HAP-1 (cell line): ENCODE measurements around the gene TMEM50B.
"Not testable (repeated sequence)": the region's sequence is repeated elsewhere in the genome, so short reads cannot be mapped to it uniquely, and the experiment has no call there.

Experiments
- DNase-seq, 2 experiments: peaks; one replicate each; pipeline ENCODE4 v3.0.0-alpha.2; 2016 to 2020; ENCODE audit warnings: low spot score in 2 of 2
- H3K27me3 ChIP-seq: fragments of 250-450 bp; sonication (Bioruptor Pico); 2 replicates; pipeline ENCODE4 v1.5.1; 2020; ENCODE audit warnings: low read depth, mild to moderate bottlenecking, moderate library complexity
- H3K36me3 ChIP-seq: fragments of 250-450 bp; sonication (Bioruptor Pico); replicated peaks from 2 replicates; pipeline ENCODE4 v1.5.1; 2020; ENCODE audit warnings: mild to moderate bottlenecking
- H3K4me1 ChIP-seq: fragments of 250-450 bp; sonication (Bioruptor Pico); 2 replicates; pipeline ENCODE4 v1.5.1; 2020; ENCODE audit warnings: mild to moderate bottlenecking
- H3K4me3 ChIP-seq: fragments of 250-450 bp; sonication (Bioruptor Pico); 2 replicates; pipeline ENCODE4 v1.5.1; 2020; ENCODE audit warnings: mild to moderate bottlenecking, moderate library complexity
- H3K9me3 ChIP-seq: fragments of 250-450 bp; sonication (Bioruptor Pico); 2 replicates; pipeline ENCODE4 v1.5.1; 2020; ENCODE audit warnings: mild to moderate bottlenecking, moderate library complexity
- in situ Hi-C: fragments of 300-500 bp; cut with MboI; formaldehyde crosslinking; loops from 3 replicates; pipeline ENCODE4 v1.14.3; 2020; ENCODE audit warnings: low sequenced_read_pairs, inconsistent platforms, mixed read lengths

TMEM50B gene

DNA sequence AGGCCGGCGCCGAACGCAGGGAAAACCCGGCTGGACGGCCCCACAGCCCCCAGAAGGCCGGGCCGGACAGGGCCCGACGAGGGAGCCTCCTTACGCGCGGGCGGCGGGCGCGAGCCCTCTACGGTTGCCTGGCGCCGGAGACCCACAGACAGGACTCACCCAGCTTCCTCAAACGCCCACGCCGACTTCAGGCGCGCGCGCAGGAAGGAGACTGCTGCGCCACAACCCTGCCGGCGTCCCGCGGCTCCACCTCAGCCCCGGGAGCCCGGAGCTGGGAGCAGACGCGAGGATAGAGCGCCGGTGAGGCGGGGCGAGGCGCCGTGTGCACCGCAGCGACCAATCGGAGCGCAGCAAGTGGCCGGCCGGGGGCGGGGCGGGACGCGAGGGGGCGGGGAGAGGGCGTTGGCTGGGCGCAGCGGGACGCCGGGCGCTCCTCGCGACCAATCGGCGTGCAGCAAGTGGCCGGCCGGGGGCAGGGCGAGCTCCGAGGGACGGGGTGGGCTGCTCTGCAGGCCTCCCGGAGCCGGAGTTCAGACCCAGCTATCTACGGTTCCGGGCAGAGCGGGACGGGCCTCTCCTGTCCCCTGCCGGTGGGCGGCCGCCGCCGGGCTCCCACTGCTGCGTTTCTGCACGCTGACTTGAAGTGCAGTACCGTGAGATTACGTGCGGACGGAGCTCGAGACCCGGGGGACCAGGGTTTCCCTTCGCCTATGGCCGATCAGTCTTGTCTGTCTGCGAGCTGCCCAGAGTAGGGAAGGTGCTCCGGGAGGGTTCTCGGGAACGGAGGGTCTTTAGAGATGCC is at the start of gene TMEM50B:
Gene TMEM50B (minus strand): TSS at position 296 of the 802 bp plus-strand sequence. CDS start 11,089 bp downstream, outside the sequence.
- in situ Hi-C loops: loop anchor here (25.0 kb wide), 1 partner anchor 107 kb away; the partner anchor contains the start of gene DONSON
- Histone ChIP-seq H3K27me3 (no peaks in the 10 kb centered on the region), H3K4me1 (no peaks in the 10 kb centered on the region), H3K4me3 (peak within 1 kb of the TSS; percentile 86), H3K9me3 (no peaks in the 10 kb centered on the region; the same call in 1 of the 2 replicates), H3K36me3 (0 out of 2 replicates have a peak, but pooled peaks cover 3% of the 10 kb centered on the region)
- peak; percentile 88 to 97 for DNase-seq

DNA sequence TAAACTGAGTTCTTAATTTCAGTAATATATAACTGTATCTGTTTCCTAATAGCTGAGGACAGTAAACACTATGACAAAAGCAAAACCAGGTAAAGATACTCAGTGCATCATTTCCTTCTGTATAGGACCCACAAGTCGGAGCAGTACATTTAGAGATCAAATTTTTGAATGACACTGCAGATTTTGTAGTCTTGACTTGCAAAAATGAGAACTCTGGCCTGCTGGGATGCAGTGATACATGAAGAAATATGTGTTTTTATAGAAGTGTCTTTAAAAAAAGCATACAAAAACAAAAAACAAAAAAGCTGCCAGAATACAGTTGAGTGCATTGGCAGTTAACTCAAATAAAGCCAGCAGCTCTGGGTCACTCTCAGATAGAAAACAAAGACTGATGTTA is 43.2 kb upstream of the TMEM50B start:
- no peak for DNase-seq
- no peaks in the 10 kb centered on the region for H3K27me3 ChIP-seq
- H3K4me1 ChIP-seq: peaks cover 7% of the 10 kb centered on the region; the same call in 1 of the 2 replicates
- H3K4me3 ChIP-seq: no peak overlapping the region
- H3K36me3 ChIP-seq: peaks cover 70% of the 10 kb centered on the region
- in situ Hi-C loops: no loop called here
- no peaks in the 10 kb centered on the region for H3K9me3 ChIP-seq

DNA sequence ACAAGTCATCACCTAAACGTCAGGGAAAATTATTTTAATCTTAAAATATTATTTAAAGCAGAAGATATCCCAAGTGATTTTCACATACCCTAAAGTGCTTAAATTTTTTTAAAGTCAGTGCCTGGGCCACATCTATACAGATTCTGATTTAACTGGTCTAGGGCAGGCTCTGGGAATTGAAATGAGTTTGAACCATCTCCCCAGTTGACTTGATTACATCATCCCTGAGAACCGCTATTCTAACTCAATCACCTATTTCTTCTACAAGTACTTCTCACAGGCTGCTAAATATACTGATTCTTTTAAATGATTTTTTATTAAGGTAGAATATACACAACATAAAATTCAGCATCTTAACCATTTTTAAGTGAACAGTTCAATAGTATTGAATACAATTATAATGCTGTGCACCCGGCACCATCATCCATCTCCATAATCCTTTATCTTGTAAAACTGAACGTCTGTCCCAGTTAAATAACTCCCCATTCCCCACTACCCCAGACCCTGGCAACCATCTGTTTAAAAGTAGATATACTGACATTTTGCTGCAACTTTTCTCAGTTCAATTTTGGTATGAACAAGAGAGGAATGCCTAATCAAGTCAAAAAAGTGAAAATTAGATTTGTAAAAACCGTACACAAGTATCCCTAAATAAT is 42.7 kb upstream of the TMEM50B start:
- Histone ChIP-seq H3K27me3 (no peaks in the 10 kb centered on the region), H3K36me3 (peaks cover 70% of the 10 kb centered on the region)

DNA sequence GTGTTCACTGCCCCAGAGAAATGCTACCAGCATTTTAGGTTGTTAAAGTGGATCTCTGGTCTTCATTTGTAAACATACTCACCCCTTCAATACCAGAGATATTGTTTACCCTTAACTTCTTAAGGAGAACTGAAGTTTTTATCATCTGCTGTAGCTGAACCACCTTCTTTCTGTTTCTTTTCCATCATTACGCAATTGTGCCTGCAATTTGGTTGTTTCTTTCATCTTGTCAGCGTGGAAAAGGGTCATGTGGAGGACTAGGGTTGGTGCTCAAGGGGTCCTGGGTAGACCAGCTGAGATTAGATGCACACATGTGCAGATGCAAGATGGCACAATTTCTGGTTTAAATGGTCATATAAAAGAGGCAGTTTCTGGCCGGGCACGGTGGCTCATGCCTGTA is 39.1 kb upstream of the TMEM50B start:
- H3K27me3 ChIP-seq: no peaks in the 10 kb centered on the region
- in situ Hi-C loops: no loop called here
- peaks cover 7% of the 10 kb centered on the region; the same call in 1 of the 2 replicates for H3K4me1 ChIP-seq
- no peak overlapping the region for H3K4me3 ChIP-seq
- H3K9me3 ChIP-seq: no peaks in the 10 kb centered on the region
- H3K36me3 ChIP-seq: peaks cover 70% of the 10 kb centered on the region
- no peak for DNase-seq

More for the DNA sequence above, 42.7 kb upstream of the TMEM50B start:
- no peak overlapping the region for H3K4me3 ChIP-seq
- no peaks in the 10 kb centered on the region for H3K9me3 ChIP-seq
- no peak for DNase-seq
- in situ Hi-C loops: no loop called here
- peaks cover 7% of the 10 kb centered on the region; the same call in 1 of the 2 replicates for H3K4me1 ChIP-seq

DNA sequence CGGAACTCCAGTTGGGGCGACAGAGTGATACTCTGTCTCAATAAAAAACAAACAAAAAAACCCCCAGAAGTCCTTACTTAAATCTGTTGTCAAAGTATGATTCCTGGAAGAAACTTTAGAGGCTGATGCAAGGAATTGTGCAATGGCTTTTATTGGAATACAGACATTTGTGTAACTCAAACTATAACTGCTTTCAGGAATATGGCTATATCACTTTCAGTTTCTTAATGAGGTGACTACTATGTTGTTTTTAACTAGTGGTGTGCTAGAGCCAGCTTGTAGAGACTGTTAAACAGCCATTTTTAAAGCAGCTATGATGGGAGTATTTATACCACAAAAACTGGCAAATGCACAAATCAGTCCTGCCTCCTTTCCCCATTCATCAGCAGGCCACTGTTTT is 34.5 kb upstream of the TMEM50B start:
- Histone ChIP-seq H3K27me3 (no peaks in the 10 kb centered on the region), H3K9me3 (no peaks in the 10 kb centered on the region), H3K36me3 (peaks cover 90% of the 10 kb centered on the region), H3K4me1 (no peaks in the 10 kb centered on the region), H3K4me3 (no peak overlapping the region)
- no peak for DNase-seq
- in situ Hi-C loops: no loop called here

DNA sequence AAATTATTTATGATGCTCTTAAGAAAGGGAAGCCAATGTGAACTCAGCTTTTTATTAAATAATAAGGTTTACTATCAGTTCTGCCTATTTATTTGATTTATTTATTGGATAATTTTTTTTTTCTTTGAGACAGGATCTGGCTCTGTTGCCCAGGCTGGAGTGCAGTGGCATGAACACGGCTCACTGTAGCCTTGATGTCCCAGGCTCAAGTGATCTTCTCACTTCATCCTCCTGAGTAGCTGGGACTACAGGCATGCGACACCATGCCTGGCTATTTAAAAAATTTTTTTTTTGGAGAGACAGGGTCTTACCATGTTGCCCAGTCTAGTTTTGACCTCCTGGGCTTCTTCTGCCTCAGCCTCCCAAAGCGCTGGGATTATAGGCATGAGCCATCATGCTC is 32.7 kb upstream of the TMEM50B start:
- no peak for DNase-seq
- no peaks in the 10 kb centered on the region for H3K9me3 ChIP-seq
- no peaks in the 10 kb centered on the region for H3K27me3 ChIP-seq
- H3K36me3 ChIP-seq: peaks cover 84% of the 10 kb centered on the region
- no peak overlapping the region for H3K4me3 ChIP-seq
- H3K4me1 ChIP-seq: no peaks in the 10 kb centered on the region
- in situ Hi-C loops: no loop called here

DNA sequence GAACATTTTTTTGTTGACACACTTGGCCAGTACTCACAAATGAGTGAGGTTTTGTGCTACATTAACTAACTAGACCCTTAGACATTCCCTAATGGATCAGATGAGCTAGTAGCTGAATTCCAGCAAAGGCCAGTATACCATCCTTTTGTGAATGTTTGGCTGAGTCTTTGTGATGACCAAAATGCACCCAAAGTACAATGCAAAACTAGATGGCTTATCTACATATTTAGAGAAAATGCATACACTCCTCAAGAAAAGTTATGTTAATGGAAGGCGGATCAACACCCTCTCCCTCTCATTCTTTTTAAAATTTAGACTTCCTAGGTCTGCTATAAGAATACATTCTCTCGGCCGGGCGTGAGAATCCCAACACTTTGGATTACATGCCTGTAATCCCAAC is 31.9 kb upstream of the TMEM50B start:
- H3K27me3 ChIP-seq: no peaks in the 10 kb centered on the region
- H3K4me3 ChIP-seq: no peak overlapping the region
- peaks cover 84% of the 10 kb centered on the region for H3K36me3 ChIP-seq
- H3K4me1 ChIP-seq: no peaks in the 10 kb centered on the region
- DNase-seq: no peak
- no peaks in the 10 kb centered on the region for H3K9me3 ChIP-seq
- in situ Hi-C loops: no loop called here

DNA sequence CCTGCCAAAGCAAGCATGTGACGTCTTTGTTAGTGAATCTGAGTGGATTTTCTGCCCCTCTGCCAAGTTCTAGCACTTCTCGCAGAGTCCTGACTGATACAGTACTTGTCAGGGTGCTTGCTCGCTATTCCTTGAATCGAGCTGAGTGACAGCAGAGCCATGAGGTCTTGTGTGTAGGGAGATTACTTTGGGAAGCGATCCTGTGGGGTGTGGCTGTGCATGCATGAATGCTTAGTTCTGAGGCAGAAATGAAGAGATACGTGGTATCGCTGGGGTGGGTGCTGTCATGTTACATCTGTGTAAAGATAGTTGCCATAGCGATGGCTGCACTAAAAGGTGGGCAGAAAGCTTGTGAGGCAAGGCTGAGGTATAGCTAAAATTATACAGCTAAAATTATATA is 31.1 kb upstream of the TMEM50B start:
- DNase-seq: no peak
- no peak overlapping the region for H3K4me3 ChIP-seq
- in situ Hi-C loops: no loop called here
- H3K27me3 ChIP-seq: no peaks in the 10 kb centered on the region
- no peaks in the 10 kb centered on the region for H3K9me3 ChIP-seq
- H3K36me3 ChIP-seq: peaks cover 84% of the 10 kb centered on the region
- no peaks in the 10 kb centered on the region for H3K4me1 ChIP-seq

DNA sequence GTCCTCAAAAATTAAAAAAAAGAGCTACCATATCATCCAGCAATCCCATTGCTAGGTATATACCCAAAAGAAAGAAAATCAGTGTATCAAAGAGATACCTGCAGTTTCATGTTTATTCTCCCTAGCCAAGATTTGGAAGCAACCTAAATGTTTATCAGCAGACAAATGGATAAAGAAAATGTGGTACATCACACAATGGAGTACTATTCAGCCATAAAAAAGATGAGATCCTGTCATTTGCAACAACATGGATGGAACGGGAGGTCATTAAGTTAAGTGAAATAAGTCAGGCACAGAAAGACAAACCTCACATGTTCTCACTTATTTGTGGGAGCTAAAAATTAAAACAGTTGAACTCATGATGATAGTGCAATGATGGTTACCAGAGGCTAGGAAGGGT is 27.2 kb upstream of the TMEM50B start:
- H3K4me3 ChIP-seq, H3K4me1 ChIP-seq, in situ Hi-C loops, H3K9me3 ChIP-seq, DNase-seq, H3K27me3 ChIP-seq: not testable (repeated sequence)
- H3K36me3 ChIP-seq: peaks cover 73% of the 10 kb centered on the region

DNA sequence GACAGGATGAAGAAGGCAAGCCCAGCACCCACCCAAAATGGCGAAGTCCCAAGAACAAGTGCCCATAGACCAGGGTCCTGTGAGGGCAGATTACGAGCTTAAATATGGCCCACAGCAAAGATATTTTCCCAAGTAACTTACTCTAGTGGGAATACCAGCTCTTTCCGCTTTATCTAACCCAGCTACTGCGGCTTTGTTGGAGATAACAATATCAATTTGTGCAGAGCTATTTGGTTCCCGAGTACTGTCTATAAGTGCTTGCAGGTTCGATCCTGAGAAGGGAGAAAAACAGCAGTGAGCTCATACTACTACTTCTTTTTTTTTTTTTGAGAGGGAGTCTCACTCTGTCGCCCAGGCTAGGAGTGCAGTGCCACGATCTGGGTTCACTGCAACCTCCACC is 26.1 kb upstream of the TMEM50B start:
- Histone ChIP-seq H3K9me3 (no peaks in the 10 kb centered on the region), H3K27me3 (no peaks in the 10 kb centered on the region), H3K36me3 (peaks cover 67% of the 10 kb centered on the region), H3K4me1 (no peaks in the 10 kb centered on the region), H3K4me3 (no peak overlapping the region)
- in situ Hi-C loops: no loop called here
- DNase-seq: no peak

DNA sequence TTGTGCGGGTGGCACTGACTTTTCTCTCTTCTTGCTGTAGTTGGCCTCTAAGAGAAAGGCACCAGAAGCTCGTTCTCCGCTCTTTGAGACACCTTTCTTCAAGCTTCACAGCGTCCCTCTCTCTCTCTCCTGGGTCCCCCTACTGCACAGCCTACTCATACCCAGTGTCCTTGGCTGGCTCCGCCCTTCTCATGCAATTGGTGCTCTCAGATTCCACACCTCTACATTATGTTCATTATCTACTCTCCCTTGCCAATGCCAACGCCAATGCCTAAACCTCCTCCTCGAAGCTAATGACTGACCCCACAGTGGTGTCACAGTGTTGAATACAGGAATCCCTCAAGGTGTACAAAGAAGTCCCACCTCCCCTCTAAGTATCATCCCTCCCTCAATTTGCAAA is 16.6 kb upstream of the TMEM50B start:
- peak in 1 of 2 experiments; percentile 19 for DNase-seq
- no peak overlapping the region for H3K4me3 ChIP-seq
- H3K36me3 ChIP-seq: 0 out of 2 replicates have a peak, but pooled peaks cover 2% of the 10 kb centered on the region
- H3K4me1 ChIP-seq: no peaks in the 10 kb centered on the region
- in situ Hi-C loops: loop anchor here (25.0 kb wide), 1 partner anchor 91 kb away; the partner anchor contains the start of gene DONSON
- no peaks in the 10 kb centered on the region for H3K9me3 ChIP-seq
- H3K27me3 ChIP-seq: no peaks in the 10 kb centered on the region

DNA sequence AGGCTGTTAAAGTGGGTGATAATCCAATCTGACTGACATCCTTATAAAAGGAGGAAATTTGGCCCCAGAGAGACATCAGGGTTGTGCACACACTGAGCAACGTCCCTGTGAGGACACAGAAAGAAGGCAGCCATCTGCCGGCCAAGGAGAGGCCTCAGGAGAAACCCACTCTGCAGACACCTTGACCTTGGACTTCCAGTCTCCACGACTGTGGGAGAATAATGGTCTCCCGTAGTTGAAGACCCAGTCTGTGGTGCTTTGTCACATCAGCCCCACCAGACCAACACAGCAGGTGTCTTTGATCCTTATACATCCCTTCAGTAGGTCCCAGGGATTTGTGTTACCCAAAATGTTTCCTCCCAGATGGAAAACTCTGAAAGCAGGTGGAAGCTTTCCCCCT is 16.0 kb upstream of the TMEM50B start:
- Histone ChIP-seq H3K36me3 (no peaks in the 10 kb centered on the region), H3K27me3 (no peaks in the 10 kb centered on the region), H3K4me1 (no peaks in the 10 kb centered on the region), H3K9me3 (no peaks in the 10 kb centered on the region), H3K4me3 (no peak overlapping the region)
- in situ Hi-C loops: loop anchor here (25.0 kb wide), 1 partner anchor 92 kb away; the partner anchor contains the start of gene DONSON
- DNase-seq: no peak

DNA sequence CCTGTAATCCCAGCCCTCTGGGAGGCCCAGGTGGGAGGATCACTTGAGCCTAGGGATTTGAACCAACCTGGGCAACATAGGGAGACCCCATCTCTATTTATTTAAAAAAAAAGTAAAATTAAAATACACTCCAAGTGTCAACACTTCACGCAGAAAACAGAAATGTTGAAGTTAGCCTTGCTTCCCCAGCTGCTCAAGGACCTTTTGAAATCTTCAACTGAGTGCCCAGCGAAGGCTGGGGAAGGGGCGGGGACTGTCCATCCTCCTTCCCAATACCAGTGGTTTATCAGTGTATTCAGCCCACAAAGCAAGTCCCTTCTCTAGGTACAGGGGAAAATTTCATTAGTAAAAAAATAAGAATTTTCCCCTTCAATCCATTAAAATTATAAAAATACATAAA is 14.0 kb upstream of the TMEM50B start:
- DNase-seq: no peak
- Histone ChIP-seq H3K4me3 (no peak overlapping the region), H3K4me1 (no peaks in the 10 kb centered on the region), H3K36me3 (no peaks in the 10 kb centered on the region), H3K9me3 (no peaks in the 10 kb centered on the region), H3K27me3 (no peaks in the 10 kb centered on the region)
- in situ Hi-C loops: loop anchor here (25.0 kb wide), 1 partner anchor 94 kb away; the partner anchor contains the start of gene DONSON

DNA sequence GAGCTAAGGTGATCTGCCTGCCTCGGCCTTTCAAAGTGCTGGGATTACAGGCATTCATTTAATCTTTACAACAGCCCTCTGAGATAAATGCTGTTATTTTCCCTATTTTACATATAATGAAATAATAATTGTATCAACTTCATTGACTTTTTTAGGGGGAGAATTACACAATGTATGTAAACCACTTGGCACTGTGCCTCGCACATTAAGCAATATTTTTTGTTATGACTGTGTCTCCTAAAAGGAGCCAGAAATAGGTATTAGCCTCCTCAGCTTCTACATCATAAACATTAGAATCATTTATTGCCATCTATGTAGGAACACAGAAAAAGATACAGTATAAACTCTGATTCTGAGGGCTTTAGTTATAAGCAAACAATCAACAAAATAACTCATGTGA is 12.8 kb upstream of the TMEM50B start:
- in situ Hi-C loops: loop anchor here (25.0 kb wide), 1 partner anchor 95 kb away; the partner anchor contains the start of gene DONSON
- no peaks in the 10 kb centered on the region for H3K9me3 ChIP-seq
- H3K4me3 ChIP-seq: no peak overlapping the region
- H3K36me3 ChIP-seq: no peaks in the 10 kb centered on the region
- no peaks in the 10 kb centered on the region for H3K27me3 ChIP-seq
- DNase-seq: no peak
- no peaks in the 10 kb centered on the region for H3K4me1 ChIP-seq
